Activated naive CD8-positive, alpha-beta T cell treated with anti-CD3 and anti-CD28 coated beads, Interleukin-2, amount 50 U/mL, for 16 hours (primary cell): ENCODE measurements around the gene CCDC148.

Experiments used
- DNase-seq: peaks from one replicate; pipeline ENCODE4 v3.0.0-alpha.2; 2020; ENCODE audit warnings: low read depth, low spot score

The CCDC148 gene

DNA sequence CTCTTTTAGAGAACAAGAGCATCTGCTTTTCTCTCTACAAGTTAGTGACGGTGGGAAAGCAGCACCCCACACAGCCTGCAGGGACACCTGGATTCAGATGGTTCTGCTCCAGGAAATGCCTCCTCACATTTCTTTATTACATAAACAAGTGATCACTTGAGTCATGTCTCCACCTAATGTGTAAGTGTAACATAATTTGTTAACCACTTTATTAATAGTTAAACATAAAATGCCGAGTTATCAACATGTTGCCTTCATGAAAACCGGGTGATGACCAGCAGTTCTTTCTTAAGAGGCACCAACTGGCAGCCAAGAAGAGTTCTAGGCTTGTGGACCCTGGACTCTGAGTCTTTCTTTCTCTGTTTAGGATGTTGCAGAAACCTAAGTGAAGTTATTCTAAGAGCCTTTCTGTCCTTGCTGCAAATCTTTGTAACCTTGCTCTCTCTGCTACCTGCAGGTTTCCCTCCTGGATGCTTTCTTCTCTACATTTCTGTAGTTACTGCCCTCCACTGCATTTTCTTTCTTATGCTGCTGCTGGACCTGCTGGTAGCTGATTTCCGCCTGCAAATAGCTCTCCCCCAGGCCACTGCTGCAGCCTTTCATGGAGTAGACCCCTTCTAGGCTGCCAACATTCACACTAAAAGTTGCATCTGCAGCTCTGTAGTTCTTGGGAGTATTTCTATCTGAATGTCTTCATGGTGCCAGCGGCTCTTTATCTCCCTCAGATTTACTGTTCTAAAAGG lies 330.6 kb downstream of the CCDC148 start:
- no peak for DNase-seq

DNA sequence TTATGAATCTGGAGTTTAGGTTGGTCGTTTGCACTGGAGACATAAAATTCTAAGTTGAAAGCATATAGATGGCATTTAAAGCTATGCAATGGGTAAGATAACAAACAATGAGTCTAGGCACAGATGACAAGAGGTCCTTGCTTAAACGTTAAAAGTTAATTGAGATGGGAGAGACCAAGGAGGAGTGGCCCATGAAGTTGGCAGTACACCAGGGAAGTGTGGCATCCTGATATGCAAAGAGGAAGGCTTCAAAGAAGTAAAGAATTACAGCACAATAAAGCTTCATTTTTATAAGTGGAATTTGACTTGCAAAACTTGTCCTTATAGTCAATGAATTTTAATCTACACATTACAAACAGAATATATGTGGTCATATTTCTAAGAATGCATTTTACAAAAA lies 331.7 kb downstream of the CCDC148 start:
- no peak for DNase-seq
